NCI-H82 treated with DMSO at 0.1 percent for 48 hours (cell line): ENCODE data around the gene LHX3.

Experiments used
- DNase-seq: peaks from one replicate; lab custom pipeline; 2025; ENCODE audit not compliant: unreplicated experiment; lab: John Stamatoyannopoulos, UW

The LHX3 gene

GRCh38 chr9:136228107-136228875 lies 23.4 kb upstream of the LHX3 start:
- no peak for DNase-seq

- no peak for DNase-seq
Observed at GRCh38 chr9:136226680-136227407, 21.9 kb upstream of the LHX3 start.

- DNase-seq: no peak
Observed at GRCh38 chr9:136225748-136226679, 21.1 kb upstream of the LHX3 start.

GRCh38 chr9:136225366-136225747 lies 20.4 kb upstream of the LHX3 start:
- DNase-seq: no peak

- DNase-seq: no peak
Observed at GRCh38 chr9:136223871-136224640, 19.1 kb upstream of the LHX3 start.

- no peak for DNase-seq
Observed at GRCh38 chr9:136222906-136223285, 18.0 kb upstream of the LHX3 start.

- DNase-seq: no peak
Observed at GRCh38 chr9:136222166-136222905, 17.4 kb upstream of the LHX3 start.

- no peak for DNase-seq
Observed at GRCh38 chr9:136220017-136220729, 15.2 kb upstream of the LHX3 start.

- no peak for DNase-seq
Observed at GRCh38 chr9:136219276-136219675, 14.3 kb upstream of the LHX3 start.

- no peak for DNase-seq
Observed at GRCh38 chr9:136218673-136219072, 13.7 kb upstream of the LHX3 start.

GRCh38 chr9:136218271-136218670 lies 13.3 kb upstream of the LHX3 start:
- DNase-seq: no peak

GRCh38 chr9:136216541-136217244 lies 11.8 kb upstream of the LHX3 start:
- no peak for DNase-seq

- no peak for DNase-seq
Observed at GRCh38 chr9:136213733-136214132, 8.8 kb upstream of the LHX3 start.

- DNase-seq: peak; percentile 42
Observed at GRCh38 chr9:136212345-136212950, 7.5 kb upstream of the LHX3 start.

GRCh38 chr9:136211441-136212344 lies 6.8 kb upstream of the LHX3 start:
- DNase-seq: no peak

GRCh38 chr9:136211006-136211405 lies 6.1 kb upstream of the LHX3 start:
- DNase-seq: no peak

- no peak for DNase-seq
Observed at GRCh38 chr9:136210276-136210675, 5.3 kb upstream of the LHX3 start.
